ENCODE results near the gene NKD1. TPM values are rescaled to one million over a fixed set of nuclear protein-coding genes. Genes with fewer than 3 reads are reported as not detected.

Gene NKD1
- total RNA-seq, 1 experiment from 2014 or later = 11.4 TPM

DNA sequence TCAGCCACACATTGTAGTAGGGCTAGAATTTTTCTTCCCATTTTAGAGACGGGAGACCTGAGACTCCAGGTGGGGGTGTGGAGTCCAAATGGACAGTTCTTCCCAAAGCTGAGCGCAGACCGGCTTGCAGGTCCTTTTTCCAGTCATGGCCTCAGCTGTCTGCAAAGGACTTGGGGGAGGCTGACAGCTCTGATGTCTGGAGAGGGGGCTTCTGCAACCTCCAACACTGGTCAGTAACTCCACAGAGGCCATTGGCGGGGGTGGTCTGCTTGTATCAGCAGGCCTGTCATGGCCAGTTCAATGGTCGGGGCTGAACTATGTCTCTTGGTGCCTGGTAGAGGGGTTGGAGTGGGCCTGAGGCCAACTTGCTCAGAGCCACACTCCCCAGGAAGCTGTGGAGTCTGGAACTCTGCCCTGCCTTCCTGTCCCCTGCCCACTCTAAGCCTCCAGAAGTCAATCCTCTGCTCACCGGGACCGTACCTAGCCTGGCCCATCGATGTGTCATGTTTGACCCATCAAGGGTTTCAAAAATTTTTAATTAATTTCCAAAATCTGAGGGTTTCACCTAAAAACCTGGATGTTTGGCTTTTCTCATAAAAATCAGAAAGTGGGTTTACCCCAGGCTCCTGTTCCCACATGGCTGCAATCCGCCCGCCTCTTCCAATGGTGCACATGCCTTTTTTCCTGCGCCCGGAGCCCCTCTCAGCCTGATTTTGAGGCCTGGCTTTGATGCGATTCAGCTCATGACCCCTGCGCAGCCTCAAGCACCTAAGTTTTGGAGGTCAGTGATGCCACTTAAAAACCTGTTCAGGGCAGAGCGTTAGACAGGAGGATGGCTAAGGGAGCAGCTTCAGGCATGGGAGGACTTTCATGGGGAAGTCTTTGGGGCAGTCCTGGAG lies 93.0 kb downstream of the NKD1 start:
- no peak for ATAC-seq
- DNase-seq (ENCODE audit: low read depth, low spot score) = no peak
- no peaks in the 10 kb centered on the region for H3K27me3 ChIP-seq (ENCODE audit: insufficient read depth, low read length)
- H2AFZ ChIP-seq (ENCODE audit: low read depth, low read length, poor library complexity, severe bottlenecking) = no peak overlapping the region
- no peak overlapping the region for H3K4me3 ChIP-seq (replicated peaks in 1 of 2; ENCODE audit: low read depth in 1 of 2, low read length in 2 of 2)
- H3K9me2 ChIP-seq (ENCODE audit: insufficient read depth) = no peaks in the 10 kb centered on the region
- no TSS peak for BruUV-seq (replicated peaks)
- H3K36me3 ChIP-seq (ENCODE audit: control insufficient read depth in 1 of 2, insufficient read depth in 2 of 2, low read length in 2 of 2) = no peaks in the 10 kb centered on the region
- no peaks in the 10 kb centered on the region for H3K9me3 ChIP-seq (ENCODE audit: control insufficient read depth in 1 of 2, insufficient read depth in 1 of 2, low read depth in 1 of 2, low read length in 2 of 2)
- ChIA-PET RAD21 (ENCODE audit: low non-redundant PET in 1 of 2, low total read pairs in 2 of 2, uncharacterized antibody in 2 of 2, unreplicated experiment in 2 of 2) (no interaction called here), POLR2A (interaction anchor here (0.6 kb wide), 1 partner anchor 118 kb away, joined by 4 read pairs; no protein-coding TSS in a partner anchor), CTCF (no interaction called here)
- H3K4me2 ChIP-seq (ENCODE audit: low read length) = no peak overlapping the region
- no peaks in the 10 kb centered on the region for H4K20me1 ChIP-seq (ENCODE audit: insufficient read depth)
- H3K79me2 ChIP-seq (ENCODE audit: insufficient read depth, low read length) = no peaks in the 10 kb centered on the region
- H3K9ac ChIP-seq (ENCODE audit: low read length) = no peak overlapping the region
- no peak overlapping the region for H3K27ac ChIP-seq (ENCODE audit: low read depth, low read length)
- TF ChIP-seq, protein P1, sequence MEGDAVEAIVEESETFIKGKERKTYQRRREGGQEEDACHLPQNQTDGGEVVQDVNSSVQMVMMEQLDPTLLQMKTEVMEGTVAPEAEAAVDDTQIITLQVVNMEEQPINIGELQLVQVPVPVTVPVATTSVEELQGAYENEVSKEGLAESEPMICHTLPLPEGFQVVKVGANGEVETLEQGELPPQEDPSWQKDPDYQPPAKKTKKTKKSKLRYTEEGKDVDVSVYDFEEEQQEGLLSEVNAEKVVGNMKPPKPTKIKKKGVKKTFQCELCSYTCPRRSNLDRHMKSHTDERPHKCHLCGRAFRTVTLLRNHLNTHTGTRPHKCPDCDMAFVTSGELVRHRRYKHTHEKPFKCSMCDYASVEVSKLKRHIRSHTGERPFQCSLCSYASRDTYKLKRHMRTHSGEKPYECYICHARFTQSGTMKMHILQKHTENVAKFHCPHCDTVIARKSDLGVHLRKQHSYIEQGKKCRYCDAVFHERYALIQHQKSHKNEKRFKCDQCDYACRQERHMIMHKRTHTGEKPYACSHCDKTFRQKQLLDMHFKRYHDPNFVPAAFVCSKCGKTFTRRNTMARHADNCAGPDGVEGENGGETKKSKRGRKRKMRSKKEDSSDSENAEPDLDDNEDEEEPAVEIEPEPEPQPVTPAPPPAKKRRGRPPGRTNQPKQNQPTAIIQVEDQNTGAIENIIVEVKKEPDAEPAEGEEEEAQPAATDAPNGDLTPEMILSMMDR (IDR thresholded peaks at IDR 0.05 in 2 of 3, conservative IDR thresholded peaks at IDR 0.05 in 1 of 3; ENCODE audit: borderline replicate concordance in 1 of 3, insufficient read depth in 1 of 3, low read depth in 2 of 3, low read length in 2 of 3) = no peak
- TF ChIP-seq SRF (IDR thresholded peaks at IDR 0.05; ENCODE audit: low read depth) = no peak
- TF ChIP-seq JUND (IDR thresholded peaks at IDR 0.05) = no peak
- no peak for TF ChIP-seq ELF1 (IDR thresholded peaks at IDR 0.05; ENCODE audit: borderline replicate concordance, low read depth)
- TF ChIP-seq FOSL1 (IDR thresholded peaks at IDR 0.05; ENCODE audit: low read depth) = no peak
- TF ChIP-seq, protein P2, sequence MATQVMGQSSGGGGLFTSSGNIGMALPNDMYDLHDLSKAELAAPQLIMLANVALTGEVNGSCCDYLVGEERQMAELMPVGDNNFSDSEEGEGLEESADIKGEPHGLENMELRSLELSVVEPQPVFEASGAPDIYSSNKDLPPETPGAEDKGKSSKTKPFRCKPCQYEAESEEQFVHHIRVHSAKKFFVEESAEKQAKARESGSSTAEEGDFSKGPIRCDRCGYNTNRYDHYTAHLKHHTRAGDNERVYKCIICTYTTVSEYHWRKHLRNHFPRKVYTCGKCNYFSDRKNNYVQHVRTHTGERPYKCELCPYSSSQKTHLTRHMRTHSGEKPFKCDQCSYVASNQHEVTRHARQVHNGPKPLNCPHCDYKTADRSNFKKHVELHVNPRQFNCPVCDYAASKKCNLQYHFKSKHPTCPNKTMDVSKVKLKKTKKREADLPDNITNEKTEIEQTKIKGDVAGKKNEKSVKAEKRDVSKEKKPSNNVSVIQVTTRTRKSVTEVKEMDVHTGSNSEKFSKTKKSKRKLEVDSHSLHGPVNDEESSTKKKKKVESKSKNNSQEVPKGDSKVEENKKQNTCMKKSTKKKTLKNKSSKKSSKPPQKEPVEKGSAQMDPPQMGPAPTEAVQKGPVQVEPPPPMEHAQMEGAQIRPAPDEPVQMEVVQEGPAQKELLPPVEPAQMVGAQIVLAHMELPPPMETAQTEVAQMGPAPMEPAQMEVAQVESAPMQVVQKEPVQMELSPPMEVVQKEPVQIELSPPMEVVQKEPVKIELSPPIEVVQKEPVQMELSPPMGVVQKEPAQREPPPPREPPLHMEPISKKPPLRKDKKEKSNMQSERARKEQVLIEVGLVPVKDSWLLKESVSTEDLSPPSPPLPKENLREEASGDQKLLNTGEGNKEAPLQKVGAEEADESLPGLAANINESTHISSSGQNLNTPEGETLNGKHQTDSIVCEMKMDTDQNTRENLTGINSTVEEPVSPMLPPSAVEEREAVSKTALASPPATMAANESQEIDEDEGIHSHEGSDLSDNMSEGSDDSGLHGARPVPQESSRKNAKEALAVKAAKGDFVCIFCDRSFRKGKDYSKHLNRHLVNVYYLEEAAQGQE (IDR thresholded peaks at IDR 0.05; ENCODE audit: low read depth) = no peak
- TF ChIP-seq, protein P3, sequence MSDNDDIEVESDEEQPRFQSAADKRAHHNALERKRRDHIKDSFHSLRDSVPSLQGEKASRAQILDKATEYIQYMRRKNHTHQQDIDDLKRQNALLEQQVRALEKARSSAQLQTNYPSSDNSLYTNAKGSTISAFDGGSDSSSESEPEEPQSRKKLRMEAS (IDR thresholded peaks at IDR 0.05) = no peak
- no peak for TF ChIP-seq ZFX (IDR thresholded peaks at IDR 0.05)
- TF ChIP-seq SIN3A (IDR thresholded peaks at IDR 0.05; ENCODE audit: low read depth) = no peak
- TF ChIP-seq SP1 (IDR thresholded peaks at IDR 0.05; ENCODE audit: low read depth) = no peak
- TF ChIP-seq RAD21 (IDR thresholded peaks at IDR 0.05; ENCODE audit: low read depth) = no peak
- TF ChIP-seq CBX3 (IDR thresholded peaks at IDR 0.05; ENCODE audit: low read depth) = no peak
- TF ChIP-seq POLR2A (IDR thresholded peaks at IDR 0.05; ENCODE audit: borderline replicate concordance, extremely low read depth, insufficient read depth, insufficient read length) = no peak
- no peak for TF ChIP-seq EZH2 (IDR thresholded peaks at IDR 0.05)
- TF ChIP-seq, protein P4, sequence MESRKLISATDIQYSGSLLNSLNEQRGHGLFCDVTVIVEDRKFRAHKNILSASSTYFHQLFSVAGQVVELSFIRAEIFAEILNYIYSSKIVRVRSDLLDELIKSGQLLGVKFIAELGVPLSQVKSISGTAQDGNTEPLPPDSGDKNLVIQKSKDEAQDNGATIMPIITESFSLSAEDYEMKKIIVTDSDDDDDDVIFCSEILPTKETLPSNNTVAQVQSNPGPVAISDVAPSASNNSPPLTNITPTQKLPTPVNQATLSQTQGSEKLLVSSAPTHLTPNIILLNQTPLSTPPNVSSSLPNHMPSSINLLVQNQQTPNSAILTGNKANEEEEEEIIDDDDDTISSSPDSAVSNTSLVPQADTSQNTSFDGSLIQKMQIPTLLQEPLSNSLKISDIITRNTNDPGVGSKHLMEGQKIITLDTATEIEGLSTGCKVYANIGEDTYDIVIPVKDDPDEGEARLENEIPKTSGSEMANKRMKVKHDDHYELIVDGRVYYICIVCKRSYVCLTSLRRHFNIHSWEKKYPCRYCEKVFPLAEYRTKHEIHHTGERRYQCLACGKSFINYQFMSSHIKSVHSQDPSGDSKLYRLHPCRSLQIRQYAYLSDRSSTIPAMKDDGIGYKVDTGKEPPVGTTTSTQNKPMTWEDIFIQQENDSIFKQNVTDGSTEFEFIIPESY (IDR thresholded peaks at IDR 0.05; ENCODE audit: extremely low read depth, insufficient replicate concordance, low read length) = no peak
- no peak for TF ChIP-seq EZH2phosphoT487 (IDR thresholded peaks at IDR 0.05; ENCODE audit: borderline replicate concordance)
- TF ChIP-seq, protein P5, sequence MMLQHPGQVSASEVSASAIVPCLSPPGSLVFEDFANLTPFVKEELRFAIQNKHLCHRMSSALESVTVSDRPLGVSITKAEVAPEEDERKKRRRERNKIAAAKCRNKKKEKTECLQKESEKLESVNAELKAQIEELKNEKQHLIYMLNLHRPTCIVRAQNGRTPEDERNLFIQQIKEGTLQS (IDR thresholded peaks at IDR 0.05) = no peak
- TF ChIP-seq POLR2AphosphoS5 (IDR thresholded peaks at IDR 0.05; ENCODE audit: low read depth, low read length) = no peak
- intact Hi-C loops (cut with micrococcal nuclease) = no loop called here
- H3K4me1 ChIP-seq (ENCODE audit: control insufficient read depth in 1 of 2, insufficient read depth in 2 of 2, low read length in 2 of 2) = no peaks in the 10 kb centered on the region
